Measurements from ENCODE around the gene BTBD9.

DNA sequence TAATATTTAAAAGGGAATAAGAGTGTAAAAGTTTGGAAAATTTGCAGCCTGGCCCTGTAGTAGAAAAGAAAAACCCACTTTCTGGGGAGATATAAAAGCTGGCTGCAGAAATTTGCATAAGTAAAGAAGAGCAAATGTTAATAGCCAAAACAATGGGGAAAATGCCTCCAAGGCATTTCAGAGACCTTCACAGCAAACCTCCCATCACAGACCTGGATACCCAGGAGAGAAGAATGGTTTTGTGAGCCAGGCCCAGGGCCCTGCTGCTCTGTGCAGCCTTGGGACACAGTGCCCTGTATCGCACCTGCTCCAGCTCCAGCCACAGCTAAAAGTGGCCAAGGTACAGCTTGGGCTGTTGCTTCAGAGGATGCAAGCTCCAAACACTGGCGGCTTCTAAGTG, 113.8 kb downstream of the BTBD9 start:
- TF ChIP-seq, protein P1, sequence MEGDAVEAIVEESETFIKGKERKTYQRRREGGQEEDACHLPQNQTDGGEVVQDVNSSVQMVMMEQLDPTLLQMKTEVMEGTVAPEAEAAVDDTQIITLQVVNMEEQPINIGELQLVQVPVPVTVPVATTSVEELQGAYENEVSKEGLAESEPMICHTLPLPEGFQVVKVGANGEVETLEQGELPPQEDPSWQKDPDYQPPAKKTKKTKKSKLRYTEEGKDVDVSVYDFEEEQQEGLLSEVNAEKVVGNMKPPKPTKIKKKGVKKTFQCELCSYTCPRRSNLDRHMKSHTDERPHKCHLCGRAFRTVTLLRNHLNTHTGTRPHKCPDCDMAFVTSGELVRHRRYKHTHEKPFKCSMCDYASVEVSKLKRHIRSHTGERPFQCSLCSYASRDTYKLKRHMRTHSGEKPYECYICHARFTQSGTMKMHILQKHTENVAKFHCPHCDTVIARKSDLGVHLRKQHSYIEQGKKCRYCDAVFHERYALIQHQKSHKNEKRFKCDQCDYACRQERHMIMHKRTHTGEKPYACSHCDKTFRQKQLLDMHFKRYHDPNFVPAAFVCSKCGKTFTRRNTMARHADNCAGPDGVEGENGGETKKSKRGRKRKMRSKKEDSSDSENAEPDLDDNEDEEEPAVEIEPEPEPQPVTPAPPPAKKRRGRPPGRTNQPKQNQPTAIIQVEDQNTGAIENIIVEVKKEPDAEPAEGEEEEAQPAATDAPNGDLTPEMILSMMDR (conservative IDR thresholded peaks at IDR 0.05): no peak
- no peak for TF ChIP-seq EZH2 (IDR thresholded peaks at IDR 0.05; ENCODE audit: low read depth)

Data from PC-9 (cell line).